Neural cell (in vitro differentiated cells): ENCODE data around the gene SIX6.

Source experiments
- CTCF ChIP-seq: fragments of 450-650 bp; IDR thresholded peaks from 2 replicates; pipeline ENCODE4 v1.5.1; 2014; ENCODE audit warnings: antibody characterized with exemption, mild to moderate bottlenecking, moderate library complexity; ENCODE audit not compliant: poor library complexity, severe bottlenecking
- EP300 ChIP-seq: fragments of 450-650 bp; conservative IDR thresholded peaks from 2 replicates; pipeline ENCODE4 v1.6.1; 2014; ENCODE audit warnings: antibody characterized with exemption, mild to moderate bottlenecking, moderate library complexity; ENCODE audit not compliant: poor library complexity, severe bottlenecking
- MXI1 ChIP-seq: fragments of 450-650 bp; conservative IDR thresholded peaks from 2 replicates; pipeline ENCODE4 v1.6.1; 2014; ENCODE audit warnings: antibody characterized with exemption, mild to moderate bottlenecking; ENCODE audit not compliant: poor library complexity, severe bottlenecking
- POLR2AphosphoS5 ChIP-seq: IDR thresholded peaks from 2 replicates; pipeline ENCODE4 v1.6.1; 2012
- RAD21 ChIP-seq: fragments of 450-650 bp; conservative IDR thresholded peaks from 2 replicates; pipeline ENCODE4 v1.6.1; 2014; ENCODE audit warnings: antibody characterized with exemption, mild to moderate bottlenecking, moderate library complexity
- REST ChIP-seq: IDR thresholded peaks from 2 replicates; pipeline ENCODE4 v1.6.1; 2012; ENCODE audit warnings: borderline replicate concordance

GRCh38 chr14:60485598-60486251 lies 23.2 kb upstream of the SIX6 start, which contains the start of gene C14orf39:
- TF ChIP-seq POLR2AphosphoS5 (peak; percentile 6), CTCF (no peak), RAD21 (no peak), REST (no peak), MXI1 (no peak), EP300 (no peak)
